ENCODE measurements around the gene MRPL43. TPM values are rescaled to one million over a fixed set of nuclear protein-coding genes. Genes with fewer than 3 reads are reported as not detected.

Gene MRPL43
- total and polyA plus RNA-seq, 10 of the 15 experiments (the other 5 are each of a cell fraction or from before 2014, with no cell fraction given), result 16.6 to 108 (median 65.1) TPM

- TF ChIP-seq POLR2A (IDR thresholded peaks at IDR 0.05; ENCODE audit: low read depth, low read length), result peak; percentile 3; the same call in 1 of the 2 replicates
- TF ChIP-seq SMARCA5 (IDR thresholded peaks at IDR 0.05), result peak; percentile 69
- no peak for TF ChIP-seq ZNF274 (IDR thresholded peaks at IDR 0.05; ENCODE audit: insufficient read depth, insufficient read length)
- peak; percentile 9; the same call in 1 of the 2 replicates for TF ChIP-seq PML (IDR thresholded peaks at IDR 0.05; ENCODE audit: low read length)
Observed at GRCh38 chr10:100996678-100997359, 9.5 kb upstream of the MRPL43 start (continued).

- ChIA-PET SMC1A (ENCODE audit: uncharacterized antibody, unreplicated experiment) (no interaction called here), RAD21 (ENCODE audit: unreplicated experiment) (no interaction called here), CTCF (interaction anchor here (2.6 to 5.7 kb wide), 3 partner anchors 8 to 21 kb away, joined by 8 to 91 read pairs (median 42); partner anchors contain the start of genes MRPL43 and TWNK), POLR2A (interaction anchor here (0.5 kb wide), 1 partner anchor 9 kb away, joined by 3 read pairs; no protein-coding TSS in a partner anchor)
- BruUV-seq (replicated peaks), result no TSS peak
- Histone ChIP-seq H3K79me2 (ENCODE audit: control insufficient read depth, insufficient read depth, low read length) (peaks cover 12% of the 10 kb centered on the region), H3K27me3 (replicated peaks in 1 of 2; ENCODE audit: control insufficient read depth in 2 of 2, insufficient read depth in 2 of 2, low read length in 1 of 2) (no peaks in the 10 kb centered on the region), H3K27ac (ENCODE audit: control insufficient read depth, insufficient read depth) (no peak overlapping the region), H4K20me1 (ENCODE audit: control insufficient read depth, insufficient read depth) (no peaks in the 10 kb centered on the region), H3K9me3 (replicated peaks; ENCODE audit: control insufficient read depth, insufficient read depth, low read length) (no peaks in the 10 kb centered on the region), H3K36me3 (ENCODE audit: control insufficient read depth in 2 of 2, insufficient read depth in 2 of 2, low read length in 1 of 2) (peaks cover 11 to 12% of the 10 kb centered on the region in 2 experiments), H3K4me2 (ENCODE audit: control insufficient read depth, insufficient read depth) (no peak overlapping the region), H3K4me1 (ENCODE audit: control insufficient read depth, insufficient read depth, low read length) (peaks cover 13% of the 10 kb centered on the region), H2AFZ (ENCODE audit: control insufficient read depth, low read depth, low read length) (no peak overlapping the region), H3K4me3 (no peak overlapping the region), H3K9ac (ENCODE audit: control insufficient read depth, insufficient read depth, low read length) (no peak overlapping the region)
- intact Hi-C loops (cut with micrococcal nuclease; ENCODE audit: unreplicated experiment) (loop anchor here (5.0 kb wide), 1 partner anchor 83 kb away; the partner anchor contains the start of gene SLF2), in situ Hi-C loops (cut with MboI) (no loop called here)
- ATAC-seq (no peak), DNase-seq (ENCODE audit: low read depth, low spot score) (no peak), FAIRE-seq (no peak)
- TF ChIP-seq POLR2AphosphoS5 (IDR thresholded peaks at IDR 0.05; ENCODE audit: low read length) (no peak), SMAD5 (IDR thresholded peaks at IDR 0.05; ENCODE audit: low read depth) (no peak), STAT1 (conservative IDR thresholded peaks at IDR 0.05) (no peak), BCL3 (IDR thresholded peaks at IDR 0.05; ENCODE audit: borderline replicate concordance, insufficient read depth, low read depth, low read length, poor library complexity, severe bottlenecking) (no peak), LARP7 (IDR thresholded peaks at IDR 0.05) (no peak), SIX5 (IDR thresholded peaks at IDR 0.05; ENCODE audit: low read depth, low read length, severe bottlenecking) (no peak), POLR2A (IDR thresholded peaks at IDR 0.05; ENCODE audit: low read depth, low read length) (peak; percentile 20; the same call in 1 of the 2 replicates), ESRRA (IDR thresholded peaks at IDR 0.05; ENCODE audit: low read length) (no peak)
- 67% methylated on average over 6 of the region's 6 CpGs for WGBS (ENCODE audit: insufficient coverage, insufficient replicate concordance, low lambda C conversion rate, missing lambda C conversion rate)
Observed at GRCh38 chr10:100995181-100995580, 7.9 kb upstream of the MRPL43 start.

Measured in GM12878 (cell line).